GM12891 (cell line): ENCODE results near the gene EGR4.

ENCODE experiments used
- POLR2A ChIP-seq: IDR thresholded peaks from 2 replicates; pipeline ENCODE4 v1.6.1; 2011; ENCODE audit warnings: low read depth, low read length, control low read depth
- TAF1 ChIP-seq: IDR thresholded peaks from 2 replicates; pipeline ENCODE4 v1.6.1; 2011; ENCODE audit warnings: low read depth, low read length, control low read depth

- TF ChIP-seq POLR2A (no peak), TAF1 (no peak)
Measured at GRCh38 chr2:73254343-73255006, 38.9 kb downstream of the EGR4 start.
